OCI-LY3 (cell line): ENCODE data around the gene HARS2.

ENCODE experiments used
- CTCF ChIP-seq: fragments of 200-600, 300-600 bp; sonication (generic); IDR thresholded peaks from 2 replicates; pipeline ENCODE4 v1.5.1; 2014; ENCODE audit warnings: antibody characterized with exemption, low read length, low read depth
- EZH2phosphoT487 ChIP-seq: fragments of 200-600 bp; shearing (Covaris generic); IDR thresholded peaks from 2 replicates; pipeline ENCODE4 v1.6.1; 2018; ENCODE audit warnings: antibody characterized with exemption, mixed run types, low read depth

- TF ChIP-seq CTCF (no peak), EZH2phosphoT487 (no peak)
These were observed 41.8 kb downstream of the HARS2 start for GRCh38 chr5:140733098-140733497.
